ENCODE measurements around the gene SGTA. TPM values are rescaled to one million over a fixed set of nuclear protein-coding genes. Genes with fewer than 3 reads are reported as not detected.
"Not testable (repeated sequence)": the region's sequence is repeated elsewhere in the genome, so short reads cannot be mapped to it uniquely, and the experiment has no call there.

Gene SGTA
- total and polyA plus RNA-seq, 2 of the 8 experiments (the other 6 are each of a cell fraction or from before 2014, with no cell fraction given) = 86.8 to 130 TPM

DNA sequence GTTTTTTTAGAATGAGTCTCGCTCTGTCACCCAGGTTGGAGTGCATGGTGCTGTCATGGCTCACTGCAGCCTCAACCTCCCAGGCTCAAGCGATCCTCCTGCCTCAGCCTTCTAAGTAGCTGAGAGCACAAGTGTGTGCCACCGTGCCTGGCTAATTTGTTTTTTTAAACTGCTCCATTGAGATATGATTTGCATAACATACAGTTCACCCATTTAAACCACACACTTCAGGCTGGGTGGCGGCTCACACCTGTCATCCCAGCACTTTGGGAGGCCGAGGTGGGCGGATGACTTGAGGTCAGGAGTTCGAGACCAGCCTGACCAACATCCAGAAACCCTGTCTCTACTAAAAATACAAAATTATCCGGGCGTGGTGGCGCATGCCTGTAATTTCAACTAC is 9.6 kb upstream of the SGTA start:
- Histone ChIP-seq H4K20me1 (replicated peaks in 1 of 2; ENCODE audit: control insufficient read depth in 1 of 2, insufficient read depth in 2 of 2, low read length in 2 of 2) (peaks cover 2 to 31% of the 10 kb centered on the region in 2 experiments), H3K79me1 (ENCODE audit: low read depth, low read length) (peaks cover 10% of the 10 kb centered on the region), H3K36me3 (ENCODE audit: control insufficient read depth in 2 of 4, insufficient read depth in 4 of 4, low read length in 3 of 4) (peaks cover 23 to 64% (median 49%) of the 10 kb centered on the region in 4 experiments), H3K79me2 (ENCODE audit: control insufficient read depth in 1 of 2, insufficient read depth in 2 of 2, low read length in 2 of 2) (peaks cover 0 to 24% of the 10 kb centered on the region in 2 experiments; a peak in 2 of 4 replicates)
- H4K91ac ChIP-seq (replicated peaks; ENCODE audit: insufficient read length, low read length); H2BK5ac ChIP-seq (ENCODE audit: low read depth, low read length); H3K23ac ChIP-seq (ENCODE audit: insufficient read length); H3K4me1 ChIP-seq (replicated peaks in 1 of 4; ENCODE audit: control insufficient read depth in 3 of 4, insufficient read depth in 4 of 4, low read length in 3 of 4); H3K56ac ChIP-seq (replicated peaks; ENCODE audit: insufficient read length, low read depth, low read length); H3K27me3 ChIP-seq (replicated peaks in 1 of 4; ENCODE audit: control insufficient read depth in 3 of 4, extremely low read depth in 1 of 4, insufficient read depth in 3 of 4, low read length in 3 of 4); H3K14ac ChIP-seq (ENCODE audit: insufficient read length); H4K8ac ChIP-seq (ENCODE audit: extremely low read depth, insufficient read depth, low read length); H2AK5ac ChIP-seq (ENCODE audit: low read depth, low read length); H2BK15ac ChIP-seq (ENCODE audit: low read length); H2AFZ ChIP-seq (ENCODE audit: low read length); H2BK20ac ChIP-seq (ENCODE audit: low read length); H3K18ac ChIP-seq (ENCODE audit: extremely low read depth, low read length); H3K27ac ChIP-seq (ENCODE audit: low read depth, low read length); H3K9me3 ChIP-seq (ENCODE audit: insufficient read depth in 2 of 2, low read depth in 1 of 2, low read length in 1 of 2); H3K4ac ChIP-seq (replicated peaks; ENCODE audit: insufficient read length, low read depth, low read length); H3K23me2 ChIP-seq (ENCODE audit: low read depth, low read length); H3K4me2 ChIP-seq (ENCODE audit: insufficient read depth in 1 of 2, low read depth in 2 of 2, low read length in 2 of 2); H2BK12ac ChIP-seq (ENCODE audit: low read depth, low read length); H3K4me3 ChIP-seq (ENCODE audit: extremely low read depth in 1 of 4, insufficient read depth in 2 of 4, low read depth in 3 of 4, low read length in 4 of 4); DNase-seq (ENCODE audit: low read depth in 1 of 2, low spot score in 2 of 2); H4K5ac ChIP-seq (ENCODE audit: insufficient read length, low read depth, low read length); H3K9ac ChIP-seq (replicated peaks in 1 of 4; ENCODE audit: extremely low read depth in 1 of 4, low read depth in 3 of 4, low read length in 3 of 4); POLR2A ChIA-PET (ENCODE audit: partially characterized antibody); FAIRE-seq; H2BK120ac ChIP-seq (replicated peaks; ENCODE audit: low read depth, low read length): not testable (repeated sequence)
- whole genome bisulfite sequencing, 2 experiments (ENCODE audit: extremely low coverage in 1 of 2, insufficient coverage in 1 of 2, insufficient read length in 1 of 2, insufficient replicate concordance in 2 of 2, low coverage in 1 of 2, low lambda C conversion rate in 2 of 2, missing lambda C conversion rate in 1 of 2) = 93% methylated on average over 10 of the region's 10 CpGs; no CpG with 5 or more reads in 1 of the 2 experiments
- CTCF ChIA-PET (ENCODE audit: partially characterized antibody) = interaction anchor here (0.9 kb wide), 1 partner anchor 144 kb away, joined by 4 read pairs; no protein-coding TSS in a partner anchor

Measured in H1 (cell line).